ENCODE results near the gene RFT1.

The RFT1 gene, protein sequence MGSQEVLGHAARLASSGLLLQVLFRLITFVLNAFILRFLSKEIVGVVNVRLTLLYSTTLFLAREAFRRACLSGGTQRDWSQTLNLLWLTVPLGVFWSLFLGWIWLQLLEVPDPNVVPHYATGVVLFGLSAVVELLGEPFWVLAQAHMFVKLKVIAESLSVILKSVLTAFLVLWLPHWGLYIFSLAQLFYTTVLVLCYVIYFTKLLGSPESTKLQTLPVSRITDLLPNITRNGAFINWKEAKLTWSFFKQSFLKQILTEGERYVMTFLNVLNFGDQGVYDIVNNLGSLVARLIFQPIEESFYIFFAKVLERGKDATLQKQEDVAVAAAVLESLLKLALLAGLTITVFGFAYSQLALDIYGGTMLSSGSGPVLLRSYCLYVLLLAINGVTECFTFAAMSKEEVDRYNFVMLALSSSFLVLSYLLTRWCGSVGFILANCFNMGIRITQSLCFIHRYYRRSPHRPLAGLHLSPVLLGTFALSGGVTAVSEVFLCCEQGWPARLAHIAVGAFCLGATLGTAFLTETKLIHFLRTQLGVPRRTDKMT

GRCh38 chr3:53130179-53131061 is at the start of gene RFT1:
Gene RFT1, minus strand, starts transcription at chr3:53130435. Its CDS starts 35 bp downstream, at chr3:53130400.
- peak; percentile 95 for DNase-seq (ENCODE audit: low spot score)

DNA sequence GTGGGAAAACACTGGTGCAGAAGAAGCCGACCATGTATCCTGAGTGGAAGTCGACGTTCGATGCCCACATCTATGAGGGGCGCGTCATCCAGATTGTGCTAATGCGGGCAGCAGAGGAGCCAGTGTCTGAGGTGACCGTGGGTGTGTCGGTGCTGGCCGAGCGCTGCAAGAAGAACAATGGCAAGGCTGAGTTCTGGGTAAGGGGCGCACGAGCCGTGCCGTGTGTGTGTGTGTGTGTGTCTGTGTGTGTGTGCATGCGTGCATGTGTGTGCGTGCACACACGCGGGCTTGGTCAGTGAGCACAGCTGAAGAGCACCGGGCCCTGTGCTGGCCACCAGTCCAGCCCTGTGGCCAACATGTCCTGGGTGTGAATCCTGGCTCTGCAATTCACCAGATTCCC is 49.3 kb upstream of the RFT1 start:
- DNase-seq (ENCODE audit: low spot score), result no peak

DNA sequence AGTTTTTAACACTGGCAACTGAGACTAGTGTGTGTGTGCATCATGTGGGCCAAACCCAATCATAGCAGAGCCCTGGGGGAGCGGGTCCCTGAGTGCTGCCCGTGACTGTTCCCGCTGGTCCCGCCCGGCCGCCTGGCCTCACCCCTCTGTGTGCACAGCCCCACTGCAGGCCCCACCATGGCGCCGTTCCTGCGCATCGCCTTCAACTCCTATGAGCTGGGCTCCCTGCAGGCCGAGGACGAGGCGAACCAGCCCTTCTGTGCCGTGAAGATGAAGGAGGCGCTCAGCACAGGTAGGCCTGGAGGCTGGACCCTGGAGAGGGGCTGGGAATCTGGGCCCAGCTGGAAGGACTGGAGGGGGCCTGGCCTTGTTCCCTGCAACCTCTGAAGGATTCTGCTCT is 48.0 kb upstream of the RFT1 start:
- no peak for DNase-seq (ENCODE audit: low spot score)

- no peak for DNase-seq (ENCODE audit: low spot score)
Observed at GRCh38 chr3:53175613-53176540, 45.6 kb upstream of the RFT1 start.

- no peak for DNase-seq (ENCODE audit: low spot score)
Observed at GRCh38 chr3:53174346-53175250, 44.4 kb upstream of the RFT1 start.

DNA sequence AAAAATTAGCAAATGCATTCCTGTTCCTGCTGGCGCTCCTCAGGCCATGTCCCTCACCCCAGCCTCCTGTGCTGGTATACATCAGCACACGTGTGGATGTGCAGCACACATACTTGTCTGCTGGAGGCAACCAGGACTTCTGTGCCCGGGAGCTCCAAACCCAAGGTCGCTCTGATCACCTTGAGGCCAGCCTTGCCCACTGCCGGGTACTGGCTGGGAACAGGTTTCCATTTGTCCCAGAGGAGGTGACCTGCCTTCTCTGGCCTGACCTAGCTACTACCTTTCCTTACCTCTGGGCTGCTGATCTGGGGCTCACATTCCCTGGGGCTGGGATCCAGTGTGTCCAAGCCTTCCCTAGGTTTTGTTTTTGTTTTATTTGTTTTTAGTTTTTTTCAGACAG is 42.9 kb upstream of the RFT1 start:
- no peak for DNase-seq (ENCODE audit: low spot score)

GRCh38 chr3:53171827-53172505 is 41.7 kb upstream of the RFT1 start:
- no peak for DNase-seq (ENCODE audit: low spot score)

DNA sequence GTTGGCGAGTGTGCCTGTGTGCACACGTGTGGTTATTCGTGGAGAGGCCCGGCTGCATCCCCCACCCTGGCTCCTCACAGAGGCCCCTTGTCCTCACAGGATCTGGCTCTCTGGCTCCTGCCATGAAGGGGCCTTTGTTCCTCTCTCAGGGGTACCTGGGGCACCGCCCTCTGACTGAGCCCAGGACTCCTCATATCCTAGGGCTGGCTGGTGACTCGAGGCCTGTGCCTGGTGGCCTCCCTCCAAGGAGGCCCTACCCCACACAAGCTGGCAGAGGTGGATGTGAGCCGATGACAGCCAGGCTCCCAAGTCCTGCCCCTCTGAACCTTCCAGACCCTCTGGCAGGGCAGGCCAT is 40.8 kb upstream of the RFT1 start:
- no peak for DNase-seq (ENCODE audit: low spot score)

DNA sequence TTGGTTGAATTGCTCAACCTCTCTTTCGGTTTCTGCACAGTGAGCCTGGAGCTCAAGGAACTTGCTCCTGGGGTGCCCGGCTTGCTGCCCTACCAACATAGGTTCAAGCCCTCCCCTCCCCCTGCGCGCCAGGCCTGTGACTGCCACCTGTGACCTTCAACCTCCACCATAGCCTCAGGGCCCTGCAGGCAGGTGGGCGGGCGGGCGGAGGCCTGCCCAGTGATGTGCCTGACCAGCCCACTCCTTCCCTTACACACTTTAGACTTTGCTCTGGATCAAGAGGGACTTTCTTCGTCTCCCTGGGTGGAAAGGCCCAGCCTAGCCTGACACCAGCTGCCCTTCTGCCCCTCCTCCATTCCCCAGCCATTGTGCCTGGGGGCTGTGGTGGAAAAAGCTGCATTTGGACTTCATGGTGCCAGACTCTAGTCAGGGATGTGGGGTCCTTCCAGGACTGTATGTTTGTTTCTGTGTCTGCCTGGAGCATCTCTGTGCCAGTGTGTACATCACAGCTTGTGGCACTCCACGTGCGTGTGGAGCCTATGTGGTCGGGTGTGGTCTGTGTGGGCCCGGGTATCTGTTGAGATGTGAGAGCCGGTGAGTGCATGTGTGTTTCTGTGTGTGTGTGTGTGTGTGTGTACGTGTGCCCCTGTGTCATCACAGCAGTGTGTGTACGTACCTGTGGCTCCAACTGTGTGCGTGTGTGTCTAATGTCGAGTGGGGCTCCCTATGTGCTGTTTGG is 40.3 kb upstream of the RFT1 start:
- DNase-seq (ENCODE audit: low spot score), result no peak

GRCh38 chr3:53169832-53170324 is 39.6 kb upstream of the RFT1 start:
- DNase-seq (ENCODE audit: low spot score), result no peak

DNA sequence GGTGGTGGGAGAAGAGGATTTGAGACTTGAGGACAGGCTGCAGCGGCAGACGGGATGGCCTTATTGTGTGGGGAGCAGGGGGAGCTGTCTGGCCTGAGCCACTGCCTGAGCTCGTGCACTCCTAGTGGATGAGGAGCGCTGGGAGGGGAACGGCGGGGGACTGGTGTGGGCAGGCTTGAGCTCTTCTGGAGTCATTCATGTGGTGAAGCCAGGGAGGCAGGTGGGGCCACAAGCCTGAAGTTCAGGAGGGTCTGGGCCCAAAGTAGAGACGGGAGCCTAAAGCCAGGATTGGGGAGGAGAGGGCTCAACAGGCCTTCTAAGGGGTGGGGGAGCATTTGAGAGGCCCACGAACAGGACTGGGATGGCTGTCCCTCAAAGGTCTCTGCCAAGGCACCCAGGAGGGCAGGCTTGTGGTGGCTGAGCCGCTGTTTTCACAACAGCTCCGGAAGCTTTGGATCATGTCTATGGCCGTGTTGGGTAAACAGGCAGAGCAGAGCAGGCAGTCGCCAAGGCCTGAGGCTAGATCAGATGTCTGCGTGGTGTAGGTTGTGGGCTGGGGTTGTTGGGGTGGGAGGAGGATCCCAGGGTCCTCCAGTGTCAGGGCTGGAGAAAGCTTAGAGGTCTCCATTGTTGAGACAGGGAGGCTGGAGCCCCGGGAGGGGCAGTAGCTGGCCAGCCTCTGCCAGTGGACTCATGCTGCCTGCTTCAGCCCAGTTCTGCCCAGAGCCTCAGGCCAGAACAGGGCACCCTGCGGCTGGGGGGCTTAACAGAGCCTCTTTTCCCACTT is 39.0 kb upstream of the RFT1 start:
- no peak for DNase-seq (ENCODE audit: low spot score)

GRCh38 chr3:53168175-53168923 is 38.1 kb upstream of the RFT1 start:
- no peak for DNase-seq (ENCODE audit: low spot score)

DNA sequence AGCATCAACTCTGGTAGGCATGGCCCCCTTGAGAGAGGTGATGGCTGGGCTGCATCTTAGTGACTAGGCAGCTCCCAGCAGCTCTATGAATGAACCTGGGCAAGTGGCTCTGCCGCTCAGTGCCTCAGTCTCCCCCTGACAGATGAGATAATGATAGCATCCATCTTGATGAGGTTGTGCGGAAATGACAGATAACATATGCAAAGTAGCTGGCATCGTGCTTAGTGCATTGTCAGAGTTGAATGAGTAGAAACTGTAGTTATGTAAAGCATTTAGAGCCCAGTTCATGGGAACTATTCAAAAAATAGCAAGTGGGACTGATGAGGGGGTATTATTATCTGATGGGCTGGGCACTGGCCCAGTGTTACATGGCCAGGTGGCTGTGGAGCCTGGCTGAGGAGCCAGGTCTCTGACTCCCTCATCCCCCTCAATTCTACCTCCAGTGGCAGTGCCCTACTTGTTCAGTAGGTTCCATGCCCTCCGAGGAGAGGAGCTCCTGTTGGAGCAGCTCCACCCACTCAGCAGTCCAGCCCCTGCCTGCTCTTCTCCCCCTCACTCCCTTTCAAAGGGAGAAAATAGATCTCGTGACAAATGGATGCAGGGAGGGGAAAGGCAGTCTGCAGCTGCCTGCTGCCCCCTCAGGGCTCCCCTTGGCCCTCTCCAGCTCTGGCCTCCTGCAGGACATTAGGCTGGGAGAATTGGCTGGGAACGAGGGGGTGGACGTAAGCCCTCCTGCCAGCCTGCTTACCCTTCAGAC is 37.4 kb upstream of the RFT1 start:
- DNase-seq (ENCODE audit: low spot score), result no peak

DNA sequence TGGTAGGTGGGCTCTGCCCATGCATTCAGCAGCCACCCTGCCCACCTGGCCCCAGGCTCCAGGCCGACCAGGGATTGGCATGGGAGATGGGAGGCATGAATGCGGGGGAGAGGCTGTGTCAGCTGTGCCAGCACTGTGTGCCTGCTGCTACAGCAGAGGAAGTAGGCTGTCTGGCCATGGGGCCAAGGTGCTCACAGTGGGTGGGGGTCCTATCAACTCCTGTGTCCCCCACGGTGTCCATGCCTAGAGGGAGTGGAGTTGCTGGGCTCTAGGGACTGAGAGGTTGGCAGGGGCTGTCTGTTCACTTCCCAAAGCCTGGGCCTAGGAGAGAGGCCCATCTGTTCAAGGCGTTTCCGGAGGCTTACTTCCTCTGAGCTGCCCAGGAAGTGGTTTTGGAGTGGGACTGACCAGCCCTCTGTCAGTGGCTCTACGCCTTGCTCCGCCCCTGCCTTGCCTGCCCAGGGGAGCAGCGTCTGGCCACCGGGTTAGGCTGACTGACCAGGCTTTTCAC is 36.6 kb upstream of the RFT1 start:
- no peak for DNase-seq (ENCODE audit: low spot score)

DNA sequence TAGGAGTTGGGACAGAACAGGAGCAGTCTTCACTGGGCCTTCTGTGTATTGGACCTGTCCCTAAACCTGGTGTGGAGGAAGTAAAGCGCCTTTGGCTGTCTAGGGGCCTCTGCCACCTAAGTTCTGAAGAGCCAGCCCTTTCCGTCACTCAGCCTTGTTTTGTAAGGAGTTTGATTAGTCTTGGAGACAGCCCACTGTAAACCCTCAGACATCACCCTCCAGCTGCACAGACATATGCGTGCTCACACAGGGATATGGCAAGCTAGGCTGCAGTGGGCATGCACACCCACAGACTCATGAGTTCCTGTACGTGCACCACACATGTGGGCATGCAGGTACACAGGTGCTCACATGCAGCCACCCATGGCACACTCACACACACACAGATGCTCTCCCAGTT is 36.0 kb upstream of the RFT1 start:
- no peak for DNase-seq (ENCODE audit: low spot score)

DNA sequence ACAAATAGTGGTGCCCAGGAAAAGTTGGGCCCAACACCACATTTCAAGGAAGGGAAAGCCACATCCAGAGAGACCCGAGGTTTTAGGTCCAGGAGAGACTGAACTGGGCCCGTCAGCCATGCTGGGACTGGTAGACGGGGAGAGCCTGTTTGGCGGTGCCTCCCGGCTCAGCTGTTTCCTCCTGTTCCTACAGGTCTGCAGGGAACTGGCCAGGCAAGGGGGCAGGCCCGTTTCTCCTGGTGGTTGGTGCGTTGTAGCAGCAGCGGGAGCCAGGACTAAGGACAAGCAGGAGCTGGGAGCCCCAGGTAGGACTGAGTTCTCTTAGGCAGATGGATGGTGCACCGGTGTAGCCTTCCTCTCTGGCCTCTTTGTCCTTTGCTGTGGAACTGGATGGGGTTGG is 34.7 kb upstream of the RFT1 start:
- DNase-seq (ENCODE audit: low spot score), result no peak

Data from LoVo (cell line).